Psoas muscle (tissue), 8 donors: Measurements from ENCODE around the gene HMX3. TPM values are rescaled to one million over a fixed set of nuclear protein-coding genes. Genes with fewer than 3 reads are reported as not detected.

Source experiments
- ATAC-seq, 4 donors: fragments of 200-7000 bp; cut with Tn5 transposase; one replicate each; pipeline ENCODE4 v1.9.1; 2020; ENCODE audit warnings: moderate library complexity in 3 of 4, mild to moderate bottlenecking in 2 of 4
- DNase-seq, 2 donors: peaks; one replicate each; pipeline ENCODE4 v3.0.0-alpha.2; 2020
- H3K27ac ChIP-seq: fragments of 200-600 bp; one replicate; pipeline ENCODE4 v1.8.0; 2022
- H3K27me3 ChIP-seq, 3 donors: fragments of 200-600 bp in 1 of 3; one replicate each; pipeline versions ENCODE4 v1.6.1 to v1.8.0; 2013 to 2022; ENCODE audit warnings: low read length in 2 of 3, mild to moderate bottlenecking in 2 of 3, moderate library complexity in 1 of 3; ENCODE audit not compliant: insufficient read depth in 3 of 3
- H3K36me3 ChIP-seq, 2 donors: fragments of 200-600 bp in 1 of 2; one replicate each; pipeline versions ENCODE4 v1.6.1 to v1.8.0; 2013 to 2022; ENCODE audit warnings: low read depth in 1 of 2, mild to moderate bottlenecking in 1 of 2, moderate library complexity in 1 of 2; ENCODE audit not compliant: insufficient read depth in 1 of 2
- H3K4me1 ChIP-seq: fragments of 200-600 bp; one replicate; pipeline ENCODE4 v1.8.0; 2022
- H3K4me3 ChIP-seq: fragments of 200-600 bp; one replicate; pipeline ENCODE4 v1.8.0; 2022; ENCODE audit warnings: mild to moderate bottlenecking
- H3K9me3 ChIP-seq: fragments of 200-600 bp; one replicate; pipeline ENCODE4 v1.8.0; 2022
- CTCF ChIP-seq: fragments of 200-600 bp; IDR thresholded peaks from one replicate; pipeline ENCODE4 v1.8.0; 2022; ENCODE audit warnings: antibody characterized with exemption
- WGBS, 3 donors: extraction: QIAGEN DNeasy Blood & Tissue Kit; methylation state at CpG; one replicate each; pipeline versions ENCODE4 v1.1.6 to v1.1.7; 2013; 5-methylcytosine and 5-hydroxymethylcytosine counted together
- intact Hi-C, 2 donors: fragments of 100-400 bp; cut with DNase I; formaldehyde crosslinking; loops; one replicate each; pipeline versions ENCODE4 v1.11.0 to v1.14.2; 2022
- polyA plus RNA-seq, 3 donors: library from polyadenylated mRNA; stranded (reverse); fragments of 200-250 nt; gene quantifications; one replicate each; pipeline ENCODE4 v1.2.3, GENCODE V29; 2013
- total RNA-seq, 4 donors: library from RNA; stranded (reverse); fragmentation: NEBNext Ultra II Directional in 2 of 4; extraction: Animal tissue kit (Norgen Biotek cat#: 25700) in 2 of 4; gene quantifications; one replicate each; pipeline versions ENCODE4 v1.2.1 to v1.2.4, GENCODE V29; 2021 to 2023
- donor health status: healthy with polysubstance abuse.
- donor health status: DM: no; HTN: no; CAD: no; lungs with moderate emphysema.
- donor health status: Bipolar disorder and iron deficiency.
- donor health status: healthy.
- donor health status: DM: yes; HTN: yes; CAD: no.
- donor health status: DM: no; HTN: no; CAD: no.
- donor health status: DM: no; HTN: no; CAD: no.
- donor health status: DM: yes; HTN: yes; CAD: no.

The HMX3 gene
- total and polyA plus RNA-seq, 7 donors = not detected

- no peak for TF ChIP-seq CTCF
- peak; percentile 48 to 74 (median 58) for ATAC-seq
- peaks cover 3 to 35% (median 18%) of the 10 kb centered on the region in 3 donors for H3K27me3 ChIP-seq
- peak overlapping the region; percentile 75 for H3K4me3 ChIP-seq
- H3K4me1 ChIP-seq = peaks cover 40% of the 10 kb centered on the region
- intact Hi-C loops = loop anchor here (1.0 to 10.0 kb wide), 4 partner anchors 17 to 200 kb away; partner anchors contain the start of genes ACADSB (in 1 of the 2), C10orf88 (in 1 of the 2) and IKZF5 (in 1 of the 2)
- no peaks in the 10 kb centered on the region for H3K9me3 ChIP-seq
- H3K36me3 ChIP-seq = peaks cover 4 to 45% of the 10 kb centered on the region in 2 donors
- WGBS, 3 donors = 3 to 6% (median 4%) methylated on average over 45 to 49 of the region's 49 CpGs
- DNase-seq = peak; percentile 58 to 80
- peak overlapping the region; percentile 84 for H3K27ac ChIP-seq
Measured at GRCh38 chr10:123154711-123155505, 19.1 kb downstream of the HMX3 start.

DNA sequence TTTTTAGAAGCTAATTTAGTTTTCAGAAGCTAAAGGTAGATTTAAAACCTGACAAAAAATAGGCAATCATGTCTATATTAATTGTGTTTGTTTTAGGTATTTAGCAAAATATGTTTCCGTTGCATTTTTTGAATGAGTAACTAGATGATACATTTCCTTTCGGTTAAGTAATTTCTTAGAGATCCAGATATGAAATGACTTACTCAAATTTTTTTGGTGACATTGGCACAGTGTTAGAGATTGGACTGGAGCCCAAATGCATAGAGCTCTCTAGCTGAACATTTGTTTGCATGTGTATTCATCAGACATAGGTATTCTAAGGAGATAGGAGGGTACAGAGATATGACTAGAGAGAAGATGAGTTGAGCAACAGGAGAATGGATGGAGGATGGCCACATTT, 20.3 kb downstream of the HMX3 start:
- no peak overlapping the region for H3K27ac ChIP-seq
- peak overlapping the region; percentile 75 for H3K4me3 ChIP-seq
- ATAC-seq (no peak), DNase-seq (no peak)
- H3K4me1 ChIP-seq = peaks cover 29% of the 10 kb centered on the region
- TF ChIP-seq CTCF = no peak
- peaks cover 4 to 53% of the 10 kb centered on the region in 2 donors for H3K36me3 ChIP-seq
- WGBS, 3 donors = 93 to 97% (median 94%) methylated on average over 2 of the region's 2 CpGs
- peaks cover 3 to 23% (median 8%) of the 10 kb centered on the region in 3 donors for H3K27me3 ChIP-seq
- intact Hi-C loops = loop anchor here (10.0 kb wide), 2 partner anchors 141 to 201 kb away; partner anchors contain the start of gene C10orf88 (in 1 of the 2)
- no peaks in the 10 kb centered on the region for H3K9me3 ChIP-seq

DNA sequence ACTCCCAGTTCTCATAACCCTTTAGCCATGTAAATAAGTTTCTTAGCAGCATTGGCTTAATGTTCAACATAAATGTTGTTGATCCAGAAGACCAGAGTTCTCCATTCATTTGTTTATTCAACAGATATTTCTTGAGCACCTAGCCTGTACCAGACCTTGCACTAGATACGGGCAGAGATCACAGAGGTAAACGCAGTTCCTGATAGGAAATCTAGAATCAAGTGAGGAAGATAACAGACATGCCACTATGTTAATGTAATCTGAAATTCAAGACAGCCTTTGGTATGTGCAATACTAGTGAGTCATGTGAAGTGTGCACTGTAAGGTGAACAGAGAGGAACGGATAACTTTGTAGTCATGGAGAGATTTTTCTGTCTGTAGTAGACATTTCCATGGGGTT, 21.4 kb downstream of the HMX3 start:
- Histone ChIP-seq H3K4me3 (no peak overlapping the region), H3K36me3 (peaks cover 4 to 65% of the 10 kb centered on the region in 2 donors), H3K9me3 (no peaks in the 10 kb centered on the region), H3K4me1 (peaks cover 24% of the 10 kb centered on the region), H3K27ac (no peak overlapping the region), H3K27me3 (peaks cover 3 to 12% (median 3%) of the 10 kb centered on the region in 3 donors)
- 80 to 85% (median 80%) methylated on average over 3 of the region's 3 CpGs for WGBS, 3 donors
- intact Hi-C loops = loop anchor here (10.0 kb wide), 2 partner anchors 142 to 202 kb away; partner anchors contain the start of gene C10orf88 (in 1 of the 2)
- no peak for TF ChIP-seq CTCF
- no peak for ATAC-seq
- no peak for DNase-seq

GRCh38 chr10:123158682-123159081, 22.9 kb downstream of the HMX3 start:
- Histone ChIP-seq H3K4me3 (no peak overlapping the region), H3K4me1 (peaks cover 24% of the 10 kb centered on the region), H3K36me3 (peaks cover 4 to 80% of the 10 kb centered on the region in 2 donors), H3K9me3 (no peaks in the 10 kb centered on the region), H3K27ac (no peak overlapping the region), H3K27me3 (no peaks in the 10 kb centered on the region)
- DNase-seq = no peak
- WGBS, 3 donors = 89 to 93% (median 93%) methylated on average over 1 of the region's 1 CpG
- no peak for ATAC-seq
- no peak for TF ChIP-seq CTCF
- intact Hi-C loops = loop anchor here (10.0 kb wide), 2 partner anchors 144 to 204 kb away; partner anchors contain the start of gene C10orf88 (in 1 of the 2)
